ENCODE data around the gene FCGR3A. TPM values are rescaled to one million over a fixed set of nuclear protein-coding genes. Genes with fewer than 3 reads are reported as not detected.

FCGR3A gene
- total and polyA plus RNA-seq, 2 of the 8 experiments (the other 6 are each of a cell fraction or from before 2014, with no cell fraction given) = not detected

- whole genome bisulfite sequencing, 2 experiments (ENCODE audit: extremely low coverage in 1 of 2, insufficient coverage in 1 of 2, insufficient read length in 1 of 2, insufficient replicate concordance in 2 of 2, low coverage in 1 of 2, low lambda C conversion rate in 2 of 2, missing lambda C conversion rate in 1 of 2) = 90% methylated on average over 6 of the region's 6 CpGs; no CpG with 5 or more reads in 1 of the 2 experiments
- H2BK20ac ChIP-seq (ENCODE audit: low read length) = no peak overlapping the region
- no peak overlapping the region for H3K27ac ChIP-seq (ENCODE audit: low read depth, low read length)
- H2BK5ac ChIP-seq (ENCODE audit: low read depth, low read length) = no peak overlapping the region
- no peak overlapping the region for H3K9ac ChIP-seq (replicated peaks in 1 of 4; ENCODE audit: extremely low read depth in 1 of 4, low read depth in 3 of 4, low read length in 3 of 4)
- no peaks in the 10 kb centered on the region for H4K20me1 ChIP-seq (replicated peaks in 1 of 2; ENCODE audit: control insufficient read depth in 1 of 2, insufficient read depth in 2 of 2, low read length in 2 of 2)
- no peaks in the 10 kb centered on the region for H3K79me2 ChIP-seq (ENCODE audit: control insufficient read depth in 1 of 2, insufficient read depth in 2 of 2, low read length in 2 of 2)
- POLR2A ChIA-PET (ENCODE audit: partially characterized antibody) = no interaction called here
- no peak overlapping the region for H3K4ac ChIP-seq (replicated peaks; ENCODE audit: insufficient read length, low read depth, low read length)
- no peak overlapping the region for H3K18ac ChIP-seq (ENCODE audit: extremely low read depth, low read length)
- peaks cover 0 to 6% (median 0%) of the 10 kb centered on the region in 4 experiments; a peak in 3 of 7 replicates for H3K4me1 ChIP-seq (replicated peaks in 1 of 4; ENCODE audit: control insufficient read depth in 3 of 4, insufficient read depth in 4 of 4, low read length in 3 of 4)
- no peak overlapping the region for H2BK15ac ChIP-seq (ENCODE audit: low read length)
- no peak overlapping the region for H4K5ac ChIP-seq (ENCODE audit: insufficient read length, low read depth, low read length)
- H3K79me1 ChIP-seq (ENCODE audit: low read depth, low read length) = no peaks in the 10 kb centered on the region
- no peak overlapping the region for H2AFZ ChIP-seq (ENCODE audit: low read length)
- FAIRE-seq (no peak), DNase-seq (ENCODE audit: low read depth in 1 of 2, low spot score in 2 of 2) (no peak)
- H2BK120ac ChIP-seq (replicated peaks; ENCODE audit: low read depth, low read length) = no peak overlapping the region
- no peak overlapping the region for H2AK5ac ChIP-seq (ENCODE audit: low read depth, low read length)
- no peak overlapping the region for H3K4me2 ChIP-seq (ENCODE audit: insufficient read depth in 1 of 2, low read depth in 2 of 2, low read length in 2 of 2)
- H4K91ac ChIP-seq (replicated peaks; ENCODE audit: insufficient read length, low read length) = no peak overlapping the region
- no peaks in the 10 kb centered on the region for H3K23me2 ChIP-seq (ENCODE audit: low read depth, low read length)
- no peaks in the 10 kb centered on the region; a peak in 1 of 7 replicates for H3K27me3 ChIP-seq (replicated peaks in 1 of 4; ENCODE audit: control insufficient read depth in 3 of 4, extremely low read depth in 1 of 4, insufficient read depth in 3 of 4, low read length in 3 of 4)
- H3K4me3 ChIP-seq (ENCODE audit: extremely low read depth in 1 of 4, insufficient read depth in 2 of 4, low read depth in 3 of 4, low read length in 4 of 4) = no peak overlapping the region
- no peaks in the 10 kb centered on the region for H3K9me3 ChIP-seq (ENCODE audit: insufficient read depth in 2 of 2, low read depth in 1 of 2, low read length in 1 of 2)
- TF ChIP-seq RFX5 (IDR thresholded peaks at IDR 0.05; ENCODE audit: borderline replicate concordance, low read depth, low read length) = no peak
- no peak for TF ChIP-seq RXRA (IDR thresholded peaks at IDR 0.05; ENCODE audit: insufficient read depth, low read depth, low read length)
- no peak overlapping the region for H3K23ac ChIP-seq (ENCODE audit: insufficient read length)
- no peak overlapping the region for H3K14ac ChIP-seq (ENCODE audit: insufficient read length)
- no peak overlapping the region for H3K56ac ChIP-seq (replicated peaks; ENCODE audit: insufficient read length, low read depth, low read length)
- CTCF ChIA-PET (ENCODE audit: partially characterized antibody) = interaction anchor here (1.2 to 1.6 kb wide), 3 partner anchors 18 to 142 kb away, joined by 3 to 10 read pairs (median 4); no protein-coding TSS in a partner anchor
- no peak overlapping the region for H4K8ac ChIP-seq (ENCODE audit: extremely low read depth, insufficient read depth, low read length)
- H2BK12ac ChIP-seq (ENCODE audit: low read depth, low read length) = no peak overlapping the region
- H3K36me3 ChIP-seq (ENCODE audit: control insufficient read depth in 2 of 4, insufficient read depth in 4 of 4, low read length in 3 of 4) = no peaks in the 10 kb centered on the region
Measured at GRCh38 chr1:161505686-161506085, 43.9 kb downstream of the FCGR3A start.

All from H1 (cell line).